ENCODE measurements around the gene KRTAP2-4.

DNA sequence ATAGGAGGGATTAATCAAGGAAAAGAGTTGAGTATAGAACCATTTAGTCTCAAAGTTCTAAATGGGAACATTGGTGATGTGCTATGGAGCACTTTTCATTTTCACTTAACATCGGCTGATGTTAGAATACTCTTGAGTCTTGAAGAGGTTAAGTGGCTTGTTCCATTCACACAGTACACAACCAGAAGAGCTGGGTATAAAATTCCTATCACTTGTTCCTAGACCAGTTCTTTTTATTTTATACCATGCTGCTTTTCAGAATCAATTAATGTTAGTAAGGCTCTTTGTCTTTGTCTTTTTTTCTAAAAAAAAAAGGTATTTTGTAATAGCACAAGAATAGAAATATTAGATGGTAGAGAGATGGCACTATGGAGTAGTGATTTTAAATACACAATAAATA, 22.7 kb downstream of the KRTAP2-4 start:
- TF ChIP-seq, protein P1, sequence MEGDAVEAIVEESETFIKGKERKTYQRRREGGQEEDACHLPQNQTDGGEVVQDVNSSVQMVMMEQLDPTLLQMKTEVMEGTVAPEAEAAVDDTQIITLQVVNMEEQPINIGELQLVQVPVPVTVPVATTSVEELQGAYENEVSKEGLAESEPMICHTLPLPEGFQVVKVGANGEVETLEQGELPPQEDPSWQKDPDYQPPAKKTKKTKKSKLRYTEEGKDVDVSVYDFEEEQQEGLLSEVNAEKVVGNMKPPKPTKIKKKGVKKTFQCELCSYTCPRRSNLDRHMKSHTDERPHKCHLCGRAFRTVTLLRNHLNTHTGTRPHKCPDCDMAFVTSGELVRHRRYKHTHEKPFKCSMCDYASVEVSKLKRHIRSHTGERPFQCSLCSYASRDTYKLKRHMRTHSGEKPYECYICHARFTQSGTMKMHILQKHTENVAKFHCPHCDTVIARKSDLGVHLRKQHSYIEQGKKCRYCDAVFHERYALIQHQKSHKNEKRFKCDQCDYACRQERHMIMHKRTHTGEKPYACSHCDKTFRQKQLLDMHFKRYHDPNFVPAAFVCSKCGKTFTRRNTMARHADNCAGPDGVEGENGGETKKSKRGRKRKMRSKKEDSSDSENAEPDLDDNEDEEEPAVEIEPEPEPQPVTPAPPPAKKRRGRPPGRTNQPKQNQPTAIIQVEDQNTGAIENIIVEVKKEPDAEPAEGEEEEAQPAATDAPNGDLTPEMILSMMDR (IDR thresholded peaks at IDR 0.05; ENCODE audit: low read depth, low read length, missing input control) = no peak
- no peak for TF ChIP-seq EGR1 (IDR thresholded peaks at IDR 0.05; ENCODE audit: low read depth in 2 of 2)
- no peak for TF ChIP-seq JUND (IDR thresholded peaks at IDR 0.05)
- TF ChIP-seq, protein P2, sequence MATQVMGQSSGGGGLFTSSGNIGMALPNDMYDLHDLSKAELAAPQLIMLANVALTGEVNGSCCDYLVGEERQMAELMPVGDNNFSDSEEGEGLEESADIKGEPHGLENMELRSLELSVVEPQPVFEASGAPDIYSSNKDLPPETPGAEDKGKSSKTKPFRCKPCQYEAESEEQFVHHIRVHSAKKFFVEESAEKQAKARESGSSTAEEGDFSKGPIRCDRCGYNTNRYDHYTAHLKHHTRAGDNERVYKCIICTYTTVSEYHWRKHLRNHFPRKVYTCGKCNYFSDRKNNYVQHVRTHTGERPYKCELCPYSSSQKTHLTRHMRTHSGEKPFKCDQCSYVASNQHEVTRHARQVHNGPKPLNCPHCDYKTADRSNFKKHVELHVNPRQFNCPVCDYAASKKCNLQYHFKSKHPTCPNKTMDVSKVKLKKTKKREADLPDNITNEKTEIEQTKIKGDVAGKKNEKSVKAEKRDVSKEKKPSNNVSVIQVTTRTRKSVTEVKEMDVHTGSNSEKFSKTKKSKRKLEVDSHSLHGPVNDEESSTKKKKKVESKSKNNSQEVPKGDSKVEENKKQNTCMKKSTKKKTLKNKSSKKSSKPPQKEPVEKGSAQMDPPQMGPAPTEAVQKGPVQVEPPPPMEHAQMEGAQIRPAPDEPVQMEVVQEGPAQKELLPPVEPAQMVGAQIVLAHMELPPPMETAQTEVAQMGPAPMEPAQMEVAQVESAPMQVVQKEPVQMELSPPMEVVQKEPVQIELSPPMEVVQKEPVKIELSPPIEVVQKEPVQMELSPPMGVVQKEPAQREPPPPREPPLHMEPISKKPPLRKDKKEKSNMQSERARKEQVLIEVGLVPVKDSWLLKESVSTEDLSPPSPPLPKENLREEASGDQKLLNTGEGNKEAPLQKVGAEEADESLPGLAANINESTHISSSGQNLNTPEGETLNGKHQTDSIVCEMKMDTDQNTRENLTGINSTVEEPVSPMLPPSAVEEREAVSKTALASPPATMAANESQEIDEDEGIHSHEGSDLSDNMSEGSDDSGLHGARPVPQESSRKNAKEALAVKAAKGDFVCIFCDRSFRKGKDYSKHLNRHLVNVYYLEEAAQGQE (IDR thresholded peaks at IDR 0.05) = no peak
- no peak for TF ChIP-seq RAD21 (IDR thresholded peaks at IDR 0.05)
- TF ChIP-seq, protein P3, sequence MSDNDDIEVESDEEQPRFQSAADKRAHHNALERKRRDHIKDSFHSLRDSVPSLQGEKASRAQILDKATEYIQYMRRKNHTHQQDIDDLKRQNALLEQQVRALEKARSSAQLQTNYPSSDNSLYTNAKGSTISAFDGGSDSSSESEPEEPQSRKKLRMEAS (IDR thresholded peaks at IDR 0.05) = no peak
- no peak for TF ChIP-seq RXRA (IDR thresholded peaks at IDR 0.05)
- no peak for TF ChIP-seq TAF1 (conservative IDR thresholded peaks at IDR 0.05)
- TF ChIP-seq, protein P4, sequence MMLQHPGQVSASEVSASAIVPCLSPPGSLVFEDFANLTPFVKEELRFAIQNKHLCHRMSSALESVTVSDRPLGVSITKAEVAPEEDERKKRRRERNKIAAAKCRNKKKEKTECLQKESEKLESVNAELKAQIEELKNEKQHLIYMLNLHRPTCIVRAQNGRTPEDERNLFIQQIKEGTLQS (IDR thresholded peaks at IDR 0.05) = no peak
- no peak for TF ChIP-seq NR2F2 (IDR thresholded peaks at IDR 0.05)
- no peak for TF ChIP-seq YY1 (IDR thresholded peaks at IDR 0.05)
- TF ChIP-seq SP1 (IDR thresholded peaks at IDR 0.05) = no peak
